Kidney (tissue), 14 donors: ENCODE results near the gene TBL1X. TPM values are rescaled to one million over a fixed set of nuclear protein-coding genes. Genes with fewer than 3 reads are reported as not detected.

Experiments used
- DNase-seq, 5 donors: peaks; one replicate each; pipeline ENCODE4 v3.0.0-alpha.2; 2013 to 2020
- FAIRE-seq: peaks from 2 replicates; lab custom pipeline; 2012; peaks lifted over from hg19 to GRCh38; lab: Jason Lieb, UNC
- H3K27ac ChIP-seq, 2 donors: one replicate each; pipeline ENCODE4 v1.7.0; 2013; ENCODE audit warnings: low read depth in 2 of 2, low read length in 2 of 2, inconsistent platforms in 1 of 2
- H3K27me3 ChIP-seq: one replicate; pipeline ENCODE4 v1.7.1; 2013; ENCODE audit warnings: low read length, inconsistent platforms; ENCODE audit not compliant: control insufficient read depth, insufficient read depth
- H3K36me3 ChIP-seq, 3 donors: one replicate each; pipeline versions ENCODE4 v1.7.0 to v1.7.1; 2013; ENCODE audit warnings: low read length in 3 of 3, control low read depth in 1 of 3, inconsistent platforms in 1 of 3; ENCODE audit not compliant: insufficient read depth in 3 of 3, control insufficient read depth in 2 of 3
- H3K4me1 ChIP-seq, 3 donors: one replicate each; pipeline versions ENCODE4 v1.7.0 to v1.7.1; 2013; ENCODE audit warnings: low read length in 3 of 3, inconsistent platforms in 1 of 3, low read depth in 1 of 3; ENCODE audit not compliant: control insufficient read depth in 2 of 3, insufficient read depth in 2 of 3
- H3K4me3 ChIP-seq, 3 donors: one replicate each; pipeline versions ENCODE4 v1.7.0 to v1.8.1; 2013; ENCODE audit warnings: low read length in 3 of 3, control low read depth in 1 of 3, inconsistent platforms in 1 of 3
- H3K9ac ChIP-seq, 3 donors: one replicate each; pipeline versions ENCODE4 v1.7.0 to v1.7.1; 2013; ENCODE audit warnings: low read length in 3 of 3, control low read depth in 1 of 3, inconsistent platforms in 1 of 3
- H3K9me3 ChIP-seq, 3 donors: one replicate each; pipeline versions ENCODE4 v1.7.0 to v1.7.1; 2013; ENCODE audit warnings: low read length in 3 of 3, control low read depth in 1 of 3, inconsistent platforms in 1 of 3; ENCODE audit not compliant: control insufficient read depth in 2 of 3, insufficient read depth in 1 of 3
- CTCF ChIP-seq: IDR thresholded peaks from 3 replicates; pipeline ENCODE4 v1.5.1; 2012; ENCODE audit warnings: mild to moderate bottlenecking, moderate library complexity, borderline replicate concordance; ENCODE audit not compliant: insufficient read depth; ENCODE audit errors: extremely low read depth
- intact Hi-C: fragments of 100-400 bp; cut with DNase I; formaldehyde crosslinking; loops from one replicate; pipeline ENCODE4 v1.11.1; 2022
- polyA plus RNA-seq: library from polyadenylated mRNA; stranded (reverse); fragments of 350-450 nt; fragmentation: Illumina TruSeq; extraction: RNeasy Lipid Tissue Mini Kit (QIAGEN cat#74804); gene quantifications from one replicate; pipeline ENCODE4 v1.2.3, GENCODE V29; 2014; ENCODE audit warnings: low read depth, low replicate concordance; ENCODE audit not compliant: insufficient read depth
- total RNA-seq: library from RNA; stranded (reverse); fragmentation: NEBNext Ultra II Directional; extraction: Animal tissue kit (Norgen Biotek cat#: 25700); gene quantifications from one replicate; pipeline ENCODE4 v1.2.1, GENCODE V29; 2021
- donor health status: control.
- donor health status: control.
- donor health status: control.
- donor health status: control.
- donor health status: control.
- donor health status: DM: yes; HTN: yes; CAD: no.
- donor health status: Normal renal cell carcinoma (clear cell type).

TBL1X gene
- total and polyA plus RNA-seq, 2 donors from 2014 or later = 12.5 to 43.0 TPM

- intact Hi-C loops = no loop called here
- FAIRE-seq (no peak), DNase-seq (no peak)
- Histone ChIP-seq H3K4me1 (peaks cover 0 to 15% (median 6%) of the 10 kb centered on the region in 3 donors), H3K9me3 (no peaks in the 10 kb centered on the region), H3K27ac (no peak overlapping the region), H3K27me3 (no peaks in the 10 kb centered on the region), H3K4me3 (no peak overlapping the region), H3K36me3 (no peaks in the 10 kb centered on the region), H3K9ac (no peak overlapping the region)
- no peak for TF ChIP-seq CTCF
These were observed 118.1 kb downstream of the TBL1X start for GRCh38 chrX:9582956-9583355.

GRCh38 chrX:9586992-9587392, 122.1 kb downstream of the TBL1X start:
- no peak for TF ChIP-seq CTCF
- Histone ChIP-seq H3K4me1 (peaks cover 0 to 9% (median 6%) of the 10 kb centered on the region in 3 donors), H3K4me3 (no peak overlapping the region), H3K9ac (no peak overlapping the region), H3K27me3 (no peaks in the 10 kb centered on the region), H3K36me3 (no peaks in the 10 kb centered on the region), H3K27ac (no peak overlapping the region), H3K9me3 (no peaks in the 10 kb centered on the region)
- DNase-seq (no peak), FAIRE-seq (no peak)
- intact Hi-C loops = no loop called here

GRCh38 chrX:9587642-9588041, 122.8 kb downstream of the TBL1X start:
- no peak overlapping the region for H3K4me3 ChIP-seq

More at GRCh38 chrX:9587642-9588041, 122.8 kb downstream of the TBL1X start:
- no peaks in the 10 kb centered on the region for H3K27me3 ChIP-seq
- no peak overlapping the region for H3K9ac ChIP-seq
- peaks cover 0 to 6% (median 2%) of the 10 kb centered on the region in 3 donors for H3K4me1 ChIP-seq
- no peak overlapping the region for H3K27ac ChIP-seq
- H3K9me3 ChIP-seq = no peaks in the 10 kb centered on the region
- no peak for TF ChIP-seq CTCF
- intact Hi-C loops = no loop called here
- DNase-seq (no peak), FAIRE-seq (no peak)
- no peaks in the 10 kb centered on the region for H3K36me3 ChIP-seq
